Type B pancreatic cell (in vitro differentiated cells): Measurements from ENCODE around the gene ATG101. TPM values are rescaled to one million over a fixed set of nuclear protein-coding genes. Genes with fewer than 3 reads are reported as not detected.
A peak's percentile ranks its signal among the peaks of the same experiment; 100 is the strongest.

Experiments used
- DNase-seq: peaks from one replicate; pipeline ENCODE4 v3.0.0; 2021; ENCODE audit warnings: mixed read lengths; ENCODE audit not compliant: unreplicated experiment; ENCODE audit errors: extremely low spot score
- H3K27ac Mint-ChIP-seq: 2 replicates; pipeline ENCODE4 v1.8.0; 2021; ENCODE audit warnings: mild to moderate bottlenecking, mixed read lengths
- H3K27me3 Mint-ChIP-seq: 2 replicates; pipeline ENCODE4 v1.8.0; 2021; ENCODE audit warnings: mixed read lengths
- H3K36me3 Mint-ChIP-seq: 2 replicates; pipeline ENCODE4 v1.8.0; 2021; ENCODE audit warnings: mixed read lengths
- H3K4me1 Mint-ChIP-seq: one replicate; pipeline ENCODE4 v1.8.0; 2021; ENCODE audit warnings: mixed read lengths; ENCODE audit not compliant: unreplicated experiment
- H3K4me3 Mint-ChIP-seq: 2 replicates; pipeline ENCODE4 v1.8.0; 2021; ENCODE audit warnings: mild to moderate bottlenecking, mixed read lengths
- H3K9me3 Mint-ChIP-seq: 2 replicates; pipeline ENCODE4 v1.8.0; 2021; ENCODE audit warnings: mixed read lengths
- CTCF ChIP-seq: fragments of 200-600 bp; sonication (generic); conservative IDR thresholded peaks from 2 replicates; pipeline ENCODE4 v1.5.0; 2021; ENCODE audit warnings: antibody characterized with exemption, mild to moderate bottlenecking
- total RNA-seq: library from RNA; stranded (reverse); gene quantifications from 2 replicates; pipeline ENCODE4 v1.2.1, GENCODE V29; 2021; ENCODE audit warnings: low replicate concordance

ATG101 gene
- total RNA-seq, 1 donor from 2014 or later: 35.7 TPM

GRCh38 chr12:52053536-52054209, 16.1 kb upstream of the ATG101 start:
- Mint-ChIP-seq H3K27me3 (peaks cover 17% of the 10 kb centered on the region), H3K36me3 (no peaks in the 10 kb centered on the region), H3K27ac (peak overlapping the region; percentile 34), H3K4me1 (peaks cover 24% of the 10 kb centered on the region), H3K9me3 (no peaks in the 10 kb centered on the region), H3K4me3 (no peak overlapping the region)
- TF ChIP-seq CTCF: no peak
- DNase-seq: no peak

- H3K27ac Mint-ChIP-seq: peak overlapping the region; percentile 34
- DNase-seq: no peak
- H3K36me3 Mint-ChIP-seq: no peaks in the 10 kb centered on the region
- TF ChIP-seq CTCF: no peak
- no peaks in the 10 kb centered on the region for H3K9me3 Mint-ChIP-seq
- H3K27me3 Mint-ChIP-seq: peaks cover 14% of the 10 kb centered on the region
- H3K4me1 Mint-ChIP-seq: peaks cover 20% of the 10 kb centered on the region
- no peak overlapping the region for H3K4me3 Mint-ChIP-seq
Observed at GRCh38 chr12:52054231-52054832, 15.4 kb upstream of the ATG101 start.

- DNase-seq: no peak
- no peak for TF ChIP-seq CTCF
- Mint-ChIP-seq H3K4me3 (no peak overlapping the region), H3K9me3 (no peaks in the 10 kb centered on the region), H3K27ac (no peak overlapping the region), H3K4me1 (peaks cover 13% of the 10 kb centered on the region), H3K36me3 (no peaks in the 10 kb centered on the region), H3K27me3 (peaks cover 7% of the 10 kb centered on the region)
Observed at GRCh38 chr12:52054833-52055730, 14.7 kb upstream of the ATG101 start.

GRCh38 chr12:52055731-52056711, 13.8 kb upstream of the ATG101 start:
- DNase-seq: no peak

More at GRCh38 chr12:52055731-52056711, 13.8 kb upstream of the ATG101 start:
- no peak for TF ChIP-seq CTCF
- Mint-ChIP-seq H3K27me3 (peaks cover 7% of the 10 kb centered on the region), H3K27ac (peak overlapping the region; percentile 55), H3K9me3 (no peaks in the 10 kb centered on the region), H3K4me1 (peaks cover 10% of the 10 kb centered on the region), H3K36me3 (no peaks in the 10 kb centered on the region), H3K4me3 (no peak overlapping the region)
